H1 (cell line): Measurements from ENCODE around the gene CDKN3. TPM values are rescaled to one million over a fixed set of nuclear protein-coding genes. Genes with fewer than 3 reads are reported as not detected.
A peak's percentile ranks its signal among the peaks of the same experiment; 100 is the strongest.

Experiments
- CTCF ChIA-PET: fragments of 300-600 bp; sonication (Branson Sonifier 250); formaldehyde crosslinking; loops from one replicate; lab custom pipeline; 2021; ENCODE audit not compliant: partially characterized antibody; lab: Charles Lee
- POLR2A ChIA-PET: fragments of 300-600 bp; sonication (Branson Sonifier 250); formaldehyde crosslinking; loops from one replicate; lab custom pipeline; 2021; ENCODE audit warnings: inconsistent platforms; ENCODE audit not compliant: partially characterized antibody; lab: Charles Lee
- DNase-seq, 2 experiments: peaks; one replicate each; pipeline versions ENCODE4 v3.0.0 to v3.0.0-alpha.2; 2010 to 2022; ENCODE audit warnings: low spot score in 2 of 2, low read depth in 1 of 2, mixed read lengths in 1 of 2
- FAIRE-seq: peaks from 2 replicates; lab custom pipeline; 2011; peaks lifted over from hg19 to GRCh38; lab: Jason Lieb, UNC
- H2AFZ ChIP-seq: 2 replicates; pipeline ENCODE4 v1.8.1; 2012; ENCODE audit warnings: low read length, inconsistent platforms
- H2AK5ac ChIP-seq: 2 replicates; pipeline ENCODE4 v1.6.1; 2013; ENCODE audit warnings: low read depth, low read length
- H2BK120ac ChIP-seq: replicated peaks from 2 replicates; pipeline ENCODE3; 2013; ENCODE audit warnings: low read depth, low read length, inconsistent platforms
- H2BK12ac ChIP-seq: 2 replicates; pipeline ENCODE4 v1.6.1; 2013; ENCODE audit warnings: low read depth, low read length
- H2BK15ac ChIP-seq: 2 replicates; pipeline ENCODE4 v1.6.1; 2013; ENCODE audit warnings: low read length
- H2BK20ac ChIP-seq: 2 replicates; pipeline ENCODE4 v1.6.1; 2013; ENCODE audit warnings: low read length
- H2BK5ac ChIP-seq: 2 replicates; pipeline ENCODE4 v1.6.1; 2013; ENCODE audit warnings: low read depth, low read length
- H3K14ac ChIP-seq: 2 replicates; pipeline ENCODE4 v1.6.1; 2013; ENCODE audit warnings: inconsistent platforms; ENCODE audit not compliant: insufficient read length
- H3K18ac ChIP-seq: 2 replicates; pipeline ENCODE4 v1.6.1; 2013; ENCODE audit warnings: low read length; ENCODE audit errors: extremely low read depth
- H3K23ac ChIP-seq: 2 replicates; pipeline ENCODE4 v1.6.1; 2013; ENCODE audit warnings: inconsistent platforms; ENCODE audit not compliant: insufficient read length
- H3K23me2 ChIP-seq: 2 replicates; pipeline ENCODE4 v1.6.1; 2013; ENCODE audit warnings: low read depth, low read length
- H3K27ac ChIP-seq: 2 replicates; pipeline ENCODE4 v1.6.1; 2011; ENCODE audit warnings: low read depth, low read length, inconsistent platforms
- H3K27me3 ChIP-seq, 4 experiments: replicated peaks in 1 of 4; 1 replicate in 1 of 4; 2 replicates in 3 of 4; pipeline versions ENCODE4 v1.6.1 to v1.8.1; 2011 to 2013; ENCODE audit warnings: low read length in 3 of 4, mild to moderate bottlenecking in 3 of 4, inconsistent platforms in 2 of 4, mixed read lengths in 2 of 4, moderate library complexity in 1 of 4; ENCODE audit not compliant: control insufficient read depth in 3 of 4, insufficient read depth in 3 of 4; ENCODE audit errors: extremely low read depth in 1 of 4
- H3K36me3 ChIP-seq, 4 experiments: 2 replicates each; pipeline versions ENCODE4 v1.6.1 to v1.8.1; 2011 to 2013; ENCODE audit warnings: mild to moderate bottlenecking in 4 of 4, low read length in 3 of 4, moderate library complexity in 2 of 4, control low read depth in 1 of 4, inconsistent platforms in 1 of 4; ENCODE audit not compliant: insufficient read depth in 4 of 4, control insufficient read depth in 2 of 4
- H3K4ac ChIP-seq: replicated peaks from 2 replicates; pipeline ENCODE3; 2013; ENCODE audit warnings: low read length, low read depth, mixed read lengths, inconsistent platforms; ENCODE audit not compliant: insufficient read length
- H3K4me1 ChIP-seq, 4 experiments: replicated peaks in 1 of 4; 1 replicate in 1 of 4; 2 replicates in 3 of 4; pipeline versions ENCODE4 v1.6.1 to v1.8.1; 2011 to 2013; ENCODE audit warnings: low read length in 3 of 4, inconsistent platforms in 2 of 4, mixed read lengths in 1 of 4; ENCODE audit not compliant: insufficient read depth in 4 of 4, control insufficient read depth in 3 of 4
- H3K4me2 ChIP-seq, 2 experiments: 2 replicates each; pipeline versions ENCODE4 v1.6.1 to v1.8.1; 2011 to 2013; ENCODE audit warnings: low read depth in 2 of 2, low read length in 2 of 2, control low read depth in 1 of 2, inconsistent platforms in 1 of 2, mild to moderate bottlenecking in 1 of 2; ENCODE audit not compliant: insufficient read depth in 1 of 2
- H3K4me3 ChIP-seq, 4 experiments: fragments of 200-600, 300-600 bp in 1 of 4; sonication (generic), shearing (Covaris generic), sonication (Bioruptor Twin) in 1 of 4; 2 replicates each; pipeline versions ENCODE4 v1.5.1 to v1.8.1; 2011 to 2016; ENCODE audit warnings: low read length in 4 of 4, low read depth in 3 of 4, control low read depth in 2 of 4, inconsistent platforms in 2 of 4, mild to moderate bottlenecking in 2 of 4, mixed read lengths in 1 of 4, moderate library complexity in 1 of 4; ENCODE audit not compliant: insufficient read depth in 2 of 4; ENCODE audit errors: extremely low read depth in 1 of 4
- H3K56ac ChIP-seq: replicated peaks from 2 replicates; pipeline ENCODE3; 2013; ENCODE audit warnings: low read depth, mild to moderate bottlenecking, mixed read lengths, low read length, inconsistent platforms; ENCODE audit not compliant: insufficient read length
- H3K79me1 ChIP-seq: 2 replicates; pipeline ENCODE4 v1.6.1; 2013; ENCODE audit warnings: low read depth, low read length, control low read depth
- H3K79me2 ChIP-seq, 2 experiments: 2 replicates each; pipeline versions ENCODE4 v1.6.1 to v1.8.1; 2012 to 2013; ENCODE audit warnings: low read length in 2 of 2, mild to moderate bottlenecking in 2 of 2, inconsistent platforms in 1 of 2; ENCODE audit not compliant: insufficient read depth in 2 of 2, control insufficient read depth in 1 of 2
- H3K9ac ChIP-seq, 4 experiments: replicated peaks in 1 of 4; 1 replicate in 1 of 4; 2 replicates in 3 of 4; pipeline versions ENCODE4 v1.6.1 to v1.8.1; 2011 to 2013; ENCODE audit warnings: low read depth in 3 of 4, low read length in 3 of 4, control low read depth in 2 of 4, mild to moderate bottlenecking in 2 of 4, moderate library complexity in 2 of 4, inconsistent platforms in 1 of 4; ENCODE audit errors: extremely low read depth in 1 of 4
- H3K9me3 ChIP-seq, 2 experiments: 2 replicates each; pipeline versions ENCODE4 v1.6.1 to v1.8.1; 2012 to 2013; ENCODE audit warnings: mild to moderate bottlenecking in 2 of 2, moderate library complexity in 2 of 2, control low read depth in 1 of 2, inconsistent platforms in 1 of 2, low read depth in 1 of 2, low read length in 1 of 2, mixed read lengths in 1 of 2; ENCODE audit not compliant: insufficient read depth in 2 of 2
- H4K20me1 ChIP-seq, 2 experiments: replicated peaks in 1 of 2; 2 replicates each; pipeline versions ENCODE3 to v1.8.1; 2011 to 2013; ENCODE audit warnings: inconsistent platforms in 2 of 2, low read length in 2 of 2, mild to moderate bottlenecking in 1 of 2; ENCODE audit not compliant: insufficient read depth in 2 of 2, control insufficient read depth in 1 of 2
- H4K5ac ChIP-seq: 2 replicates; pipeline ENCODE4 v1.6.1; 2013; ENCODE audit warnings: low read length, low read depth, mixed read lengths, inconsistent platforms; ENCODE audit not compliant: insufficient read length
- H4K8ac ChIP-seq: 2 replicates; pipeline ENCODE4 v1.8.0; 2013; ENCODE audit warnings: mild to moderate bottlenecking, moderate library complexity, low read length, inconsistent platforms; ENCODE audit not compliant: insufficient read depth; ENCODE audit errors: extremely low read depth
- H4K91ac ChIP-seq: replicated peaks from 2 replicates; pipeline ENCODE3; 2013; ENCODE audit warnings: low read length, mixed read lengths, inconsistent platforms; ENCODE audit not compliant: insufficient read length
- RBBP5 ChIP-seq: IDR thresholded peaks from 2 replicates; pipeline ENCODE4 v1.7.1; 2012; ENCODE audit warnings: low read depth, mild to moderate bottlenecking, inconsistent platforms, low read length, moderate library complexity, borderline replicate concordance
- SIN3A ChIP-seq, 2 experiments: IDR thresholded peaks in 1 of 2; conservative IDR thresholded peaks in 1 of 2; 2 replicates each; pipeline ENCODE4 v1.6.1; 2011 to 2012; ENCODE audit warnings: low read length in 2 of 2, improper control_type of control experiment in 1 of 2, low read depth in 1 of 2, mild to moderate bottlenecking in 1 of 2
- WGBS, 2 experiments: shearing (Covaris generic) in 1 of 2; methylation state at CpG; one replicate each; pipeline versions ENCODE4 v1.1.6 to v1.1.7; 2013 to 2015; ENCODE audit warnings: low lambda C conversion rate in 2 of 2, mixed read lengths in 2 of 2, inconsistent platforms in 1 of 2, low coverage in 1 of 2, missing lambda C conversion rate in 1 of 2; ENCODE audit not compliant: insufficient replicate concordance in 2 of 2, insufficient coverage in 1 of 2, insufficient read length in 1 of 2; ENCODE audit errors: extremely low coverage in 1 of 2, missing lambda C conversion rate in 1 of 2; 5-methylcytosine and 5-hydroxymethylcytosine counted together
- polyA plus RNA-seq, 7 experiments: library from polyadenylated mRNA; depleted of rRNA in 3 of 7; stranded (reverse) in 5 of 7; unstranded in 2 of 7; fragments of >200 nt in 5 of 7; fragments of 200-250 nt in 2 of 7; gene quantifications; 1 replicate in 5 of 7; 2 replicates in 1 of 7; 4 replicates in 1 of 7; pipeline versions ENCODE4 v1.2.1 to v1.2.3, GENCODE V29; 2011 to 2013; ENCODE audit warnings: missing spikeins in 2 of 7, mixed read lengths in 2 of 7
- total RNA-seq: library from RNA; stranded (reverse); fragmentation: NEBNext Ultra II Directional; extraction: Animal tissue kit (Norgen Biotek cat#: 25700); gene quantifications from 2 replicates; pipeline ENCODE4 v1.2.1, GENCODE V29; 2021

Gene CDKN3
- total and polyA plus RNA-seq, 2 of the 8 experiments (the other 6 are each of a cell fraction or from before 2014, with no cell fraction given), result 43.5 to 48.3 TPM

DNA sequence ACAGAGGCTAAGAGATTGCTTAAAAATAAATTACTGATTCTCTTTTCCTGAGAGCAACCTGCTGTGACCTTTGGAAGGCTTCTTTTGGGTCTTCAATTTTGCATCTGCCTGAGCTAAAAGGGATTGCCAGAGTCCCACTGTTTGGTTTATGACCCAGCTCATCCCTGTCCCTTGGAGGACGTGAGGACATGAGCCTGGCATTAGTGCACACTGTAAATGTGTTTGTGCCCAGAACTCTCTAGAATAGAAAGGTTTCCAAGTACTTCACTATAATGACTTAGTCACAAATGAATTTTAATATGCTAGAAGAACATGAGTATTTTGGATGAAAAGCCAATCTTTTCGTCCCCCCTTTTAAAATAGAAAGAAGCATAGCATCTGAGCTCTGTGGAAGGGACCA is 47.1 kb upstream of the CDKN3 start:
- Histone ChIP-seq H3K27me3 (no peaks in the 10 kb centered on the region), H2BK12ac (peak overlapping the region; percentile 10; the same call in 1 of the 2 replicates), H3K4ac (no peak overlapping the region), H3K23me2 (no peaks in the 10 kb centered on the region), H4K20me1 (no peaks in the 10 kb centered on the region), H3K23ac (no peak overlapping the region), H3K4me2 (no peak overlapping the region), H2BK20ac (no peak overlapping the region; the same call in 1 of the 2 replicates), H3K4me3 (no peak overlapping the region), H2BK15ac (no peak overlapping the region), H3K79me2 (no peaks in the 10 kb centered on the region), H3K4me1 (peaks cover 3 to 17% (median 9%) of the 10 kb centered on the region in 4 experiments; a peak in 6 of 7 replicates), H2AK5ac (no peak overlapping the region), H4K5ac (no peak overlapping the region), H2AFZ (peak overlapping the region; percentile 42; the same call in 1 of the 2 replicates), H4K91ac (no peak overlapping the region), H3K36me3 (no peaks in the 10 kb centered on the region), H2BK5ac (no peak overlapping the region), H3K14ac (no peak overlapping the region), H4K8ac (no peak overlapping the region), H3K27ac (no peak overlapping the region), H3K56ac (no peak overlapping the region), H3K9ac (no peak overlapping the region), H2BK120ac (no peak overlapping the region), H3K18ac (peak overlapping the region; percentile 20; the same call in 1 of the 2 replicates), H3K9me3 (no peaks in the 10 kb centered on the region), H3K79me1 (no peaks in the 10 kb centered on the region)
- TF ChIP-seq RBBP5 (no peak), SIN3A (conservative IDR thresholded peaks at IDR 0.05 in 1 of 2, IDR thresholded peaks at IDR 0.05 in 1 of 2; ENCODE audit: low read depth in 1 of 2, low read length in 2 of 2) (no peak)
- no peak for DNase-seq
- ChIA-PET CTCF (interaction anchor here (0.6 to 3.9 kb wide), 13 partner anchors 8 to 917 kb away, joined by 3 to 20 read pairs (median 8); partner anchors contain the start of genes BMP4 and CDKN3), POLR2A (interaction anchor here (1.8 to 3.4 kb wide), 2 partner anchors 12 to 13 kb away, joined by 4 to 9 read pairs; no protein-coding TSS in a partner anchor)
- WGBS, 2 experiments, result 83% methylated on average over 2 of the region's 2 CpGs; no CpG with 5 or more reads in 1 of the 2 experiments
- FAIRE-seq, result no peak
